Spleen (tissue), 11 donors: Measurements from ENCODE around the gene MYO5B. TPM values are rescaled to one million over a fixed set of nuclear protein-coding genes. Genes with fewer than 3 reads are reported as not detected.

Source experiments
- DNase-seq: peaks from one replicate; pipeline ENCODE4 v3.0.0-alpha.2; 2020
- H3K27ac ChIP-seq, 8 donors: fragments of 200-600 bp; sonication (generic) in 7 of 8; 1 replicate in 4 of 8; 2 replicates in 4 of 8; pipeline versions ENCODE4 v1.5.0 to v1.8.0; 2016 to 2021; ENCODE audit warnings: inconsistent platforms in 4 of 8, mild to moderate bottlenecking in 4 of 8, moderate library complexity in 1 of 8
- H3K27me3 ChIP-seq, 7 donors: fragments of 200-600 bp; sonication (generic) in 6 of 7; replicated peaks in 1 of 7; 1 replicate in 4 of 7; 2 replicates in 3 of 7; pipeline versions ENCODE4 v1.5.0 to v1.8.0; 2016 to 2021; ENCODE audit warnings: inconsistent platforms in 3 of 7, mild to moderate bottlenecking in 1 of 7
- H3K36me3 ChIP-seq, 6 donors: fragments of 200-600 bp; sonication (generic) in 5 of 6; 1 replicate in 4 of 6; 2 replicates in 2 of 6; pipeline versions ENCODE4 v1.5.0 to v1.8.0; 2016 to 2021; ENCODE audit warnings: inconsistent platforms in 2 of 6
- H3K4me1 ChIP-seq, 6 donors: fragments of 200-600 bp; sonication (generic) in 5 of 6; 1 replicate in 3 of 6; 2 replicates in 3 of 6; pipeline versions ENCODE4 v1.5.0 to v1.8.0; 2016 to 2021; ENCODE audit warnings: inconsistent platforms in 3 of 6
- H3K4me3 ChIP-seq, 8 donors: fragments of 200-600 bp; sonication (generic) in 7 of 8; 1 replicate in 4 of 8; 2 replicates in 4 of 8; pipeline versions ENCODE4 v1.5.0 to v1.8.0; 2016 to 2021; ENCODE audit warnings: inconsistent platforms in 4 of 8, mild to moderate bottlenecking in 4 of 8, moderate library complexity in 2 of 8
- H3K9me3 ChIP-seq, 8 donors: fragments of 200-600 bp; sonication (generic) in 7 of 8; 1 replicate in 4 of 8; 2 replicates in 4 of 8; pipeline versions ENCODE4 v1.5.0 to v1.8.0; 2016 to 2021; ENCODE audit warnings: inconsistent platforms in 4 of 8
- CTCF ChIP-seq, 11 experiments: fragments of 200-600 bp in 7 of 11; fragments of 450-650 bp in 4 of 11; sonication (generic) in 4 of 11; IDR thresholded peaks in 8 of 11; conservative IDR thresholded peaks in 3 of 11; 1 replicate in 7 of 11; 2 replicates in 4 of 11; pipeline versions ENCODE4 v1.4.0 to v1.8.0; 2016 to 2021; ENCODE audit warnings: antibody characterized with exemption in 11 of 11, inconsistent platforms in 4 of 11, mild to moderate bottlenecking in 1 of 11
- POLR2A ChIP-seq, 3 donors: fragments of 450-650 bp; IDR thresholded peaks; one replicate each; pipeline ENCODE4 v1.5.1; 2017; ENCODE audit warnings: antibody characterized with exemption in 3 of 3, mild to moderate bottlenecking in 1 of 3
- POLR2AphosphoS5 ChIP-seq, 3 donors: sonication (generic); formaldehyde crosslinking; IDR thresholded peaks; one replicate each; pipeline ENCODE4 v1.5.1; 2017; ENCODE audit warnings: antibody characterized with exemption in 3 of 3
- WGBS, 5 donors: extraction: QIAGEN DNeasy Blood & Tissue Kit in 3 of 5; methylation state at CpG; one replicate each; pipeline versions ENCODE4 v1.1.5 to v1.1.7; 2013 to 2018; 5-methylcytosine and 5-hydroxymethylcytosine counted together
- intact Hi-C: fragments of 100-400 bp; cut with DNase I; formaldehyde crosslinking; loops from one replicate; pipeline ENCODE4 v1.15.0; 2023; ENCODE audit warnings: low total_unique reads
- polyA plus RNA-seq, 3 donors: library from polyadenylated mRNA; stranded (reverse); fragments of 200-250 nt; gene quantifications; one replicate each; pipeline ENCODE4 v1.2.1, GENCODE V29; 2013
- total RNA-seq, 7 donors: library from RNA; depleted of rRNA in 3 of 7; stranded (reverse); fragments of >200 nt in 3 of 7; fragmentation: NEBNext Ultra II Directional in 4 of 7; extraction: Animal tissue kit (Norgen Biotek cat#: 25700) in 4 of 7; gene quantifications; one replicate each; pipeline versions ENCODE4 v1.1.0 to v1.2.1, GENCODE V29; 2016 to 2021
- donor health status: healthy with polysubstance abuse.
- donor health status: DM: no; HTN: no; CAD: no; lungs with moderate emphysema.
- donor health status: DM: no; HTN: no; CAD: no.
- donor health status: Bipolar disorder and iron deficiency.
- donor health status: healthy.
- donor health status: DM: no; HTN: no; CAD: no.
- donor health status: DM: yes; HTN: yes; CAD: no.

The MYO5B gene
- total and polyA plus RNA-seq, 10 donors = 0.74 to 6.0 (median 2.4) TPM

- no peaks in the 10 kb centered on the region for H3K36me3 ChIP-seq
- no peak overlapping the region for H3K27ac ChIP-seq
- H3K27me3 ChIP-seq = peaks cover 0 to 5% (median 0%) of the 10 kb centered on the region in 7 donors
- H3K4me1 ChIP-seq = no peaks in the 10 kb centered on the region
- intact Hi-C loops = no loop called here
- WGBS, 5 donors = 65 to 70% (median 69%) methylated on average over 6 of the region's 6 CpGs
- TF ChIP-seq POLR2A (IDR thresholded peaks at IDR 0.05) = no peak
- TF ChIP-seq POLR2AphosphoS5 (IDR thresholded peaks at IDR 0.05) = no peak
- TF ChIP-seq CTCF (IDR thresholded peaks at IDR 0.05 in 8 of 11, conservative IDR thresholded peaks at IDR 0.05 in 3 of 11) = no peak
- no peaks in the 10 kb centered on the region for H3K9me3 ChIP-seq
- H3K4me3 ChIP-seq = no peak overlapping the region
- no peak for DNase-seq
Measured at GRCh38 chr18:50033004-50033403, 161.9 kb downstream of the MYO5B start.

GRCh38 chr18:50030146-50030545, 164.8 kb downstream of the MYO5B start:
- Histone ChIP-seq H3K27me3 (peaks cover 0 to 24% (median 0%) of the 10 kb centered on the region in 7 donors), H3K4me1 (no peaks in the 10 kb centered on the region), H3K4me3 (no peak overlapping the region), H3K36me3 (no peaks in the 10 kb centered on the region), H3K27ac (no peak overlapping the region), H3K9me3 (peaks cover 0 to 6% (median 0%) of the 10 kb centered on the region in 8 donors)
- no peak for DNase-seq
- TF ChIP-seq CTCF (IDR thresholded peaks at IDR 0.05 in 8 of 11, conservative IDR thresholded peaks at IDR 0.05 in 3 of 11) (no peak), POLR2A (IDR thresholded peaks at IDR 0.05) (no peak), POLR2AphosphoS5 (IDR thresholded peaks at IDR 0.05) (no peak)
- intact Hi-C loops = no loop called here
- 55 to 66% (median 61%) methylated on average over 4 of the region's 4 CpGs for WGBS, 5 donors

DNA sequence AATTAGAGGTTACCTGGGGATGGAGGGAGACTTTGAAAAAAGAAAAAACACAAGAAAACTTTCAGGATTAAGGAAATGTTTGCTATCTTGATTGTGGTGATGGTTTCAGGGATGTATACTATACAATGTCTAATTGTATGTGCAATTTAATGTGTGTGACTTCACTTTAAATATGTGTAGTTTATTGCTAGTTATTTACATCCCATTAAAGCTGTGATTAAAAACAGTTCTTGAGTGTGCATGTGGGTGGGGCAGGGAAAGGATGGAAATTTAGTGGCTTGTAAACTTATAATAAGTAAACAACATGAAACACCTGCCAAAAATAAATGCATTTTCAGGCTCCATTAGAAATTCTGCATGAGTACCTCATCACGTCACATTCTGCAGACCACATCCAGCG, 167.0 kb downstream of the MYO5B start:
- WGBS, 5 donors = 68 to 89% (median 81%) methylated on average over 2 of the region's 2 CpGs
- no peak for TF ChIP-seq CTCF (IDR thresholded peaks at IDR 0.05 in 8 of 11, conservative IDR thresholded peaks at IDR 0.05 in 3 of 11)
- no peak for TF ChIP-seq POLR2AphosphoS5 (IDR thresholded peaks at IDR 0.05)
- no peak for TF ChIP-seq POLR2A (IDR thresholded peaks at IDR 0.05)
- no peak for DNase-seq
- intact Hi-C loops = no loop called here
- Histone ChIP-seq H3K36me3 (no peaks in the 10 kb centered on the region), H3K27me3 (peaks cover 0 to 41% (median 0%) of the 10 kb centered on the region in 7 donors), H3K27ac (no peak overlapping the region), H3K4me3 (no peak overlapping the region), H3K4me1 (no peaks in the 10 kb centered on the region), H3K9me3 (peaks cover 0 to 8% (median 0%) of the 10 kb centered on the region in 8 donors)

DNA sequence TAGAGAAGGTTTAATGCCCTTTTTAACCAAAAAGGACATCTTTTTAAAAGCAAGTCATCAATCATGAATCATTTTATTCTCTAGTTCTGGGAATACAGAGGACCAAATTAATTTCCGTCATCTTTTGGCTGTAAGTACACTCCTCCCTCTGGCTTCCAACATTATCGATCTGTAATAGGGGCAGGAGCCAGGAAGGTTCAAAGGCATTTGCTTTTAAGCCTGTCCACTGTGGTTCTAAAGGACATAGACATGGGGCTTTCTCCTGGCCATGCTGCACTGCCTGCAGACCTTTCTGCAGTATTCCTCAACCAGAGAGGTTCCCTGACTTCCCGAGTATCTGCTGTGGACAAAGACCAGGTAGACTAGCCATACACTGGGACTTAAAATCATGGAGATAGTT, 170.5 kb downstream of the MYO5B start:
- TF ChIP-seq POLR2A (IDR thresholded peaks at IDR 0.05) (no peak), CTCF (IDR thresholded peaks at IDR 0.05 in 8 of 11, conservative IDR thresholded peaks at IDR 0.05 in 3 of 11) (no peak), POLR2AphosphoS5 (IDR thresholded peaks at IDR 0.05) (no peak)
- no peaks in the 10 kb centered on the region for H3K4me1 ChIP-seq
- 62 to 76% (median 72%) methylated on average over 3 of the region's 3 CpGs for WGBS, 5 donors
- H3K27ac ChIP-seq = no peak overlapping the region
- no peaks in the 10 kb centered on the region for H3K36me3 ChIP-seq
- H3K27me3 ChIP-seq = peaks cover 0 to 46% (median 0%) of the 10 kb centered on the region in 7 donors
- DNase-seq = no peak
- H3K9me3 ChIP-seq = peaks cover 0 to 8% (median 0%) of the 10 kb centered on the region in 8 donors
- no peak overlapping the region for H3K4me3 ChIP-seq
- intact Hi-C loops = no loop called here
